Panc1 (cell line): ENCODE data around the gene PDZD2. TPM values are rescaled to one million over a fixed set of nuclear protein-coding genes. Genes with fewer than 3 reads are reported as not detected.

ENCODE experiments used
- ATAC-seq: fragments of 200-7000 bp; cut with Tn5 transposase; 2 replicates; pipeline ENCODE4 v1.9.1; 2020; ENCODE audit warnings: mild to moderate bottlenecking, moderate library complexity
- BruUV-seq: library from RNA; stranded (reverse); fragments of 400-500 nt; replicated peaks from 2 replicates; lab custom pipeline; 2021; lab: Mats Ljungman, UMichigan
- CTCF ChIA-PET: fragments of 300-600 bp; sonication (Branson Sonifier 250); formaldehyde crosslinking; loops from one replicate; lab custom pipeline; 2022; ENCODE audit warnings: antibody characterized with exemption; lab: Charles Lee
- POLR2A ChIA-PET: fragments of 300-600 bp; sonication (Branson Sonifier 250); formaldehyde crosslinking; loops from one replicate; lab custom pipeline; 2022; ENCODE audit warnings: antibody characterized with exemption; lab: Charles Lee
- DNase-seq: peaks from one replicate; pipeline ENCODE4 v3.0.0-alpha.2; 2010; ENCODE audit warnings: low read depth, low spot score
- H3K27ac ChIP-seq: 2 replicates; pipeline ENCODE4 v1.5.1; 2011; ENCODE audit warnings: mild to moderate bottlenecking, low read length, inconsistent platforms
- H3K27me3 ChIP-seq: fragments of 200-500 bp; sonication (Bioruptor generic); 2 replicates; pipeline ENCODE4 v1.6.0; 2014; ENCODE audit warnings: low read length, inconsistent platforms; ENCODE audit not compliant: control insufficient read depth, insufficient read depth
- H3K36me3 ChIP-seq: fragments of 200-500 bp; sonication (Bioruptor generic); 2 replicates; pipeline ENCODE4 v1.5.1; 2014; ENCODE audit warnings: inconsistent platforms, mild to moderate bottlenecking, low read length, moderate library complexity; ENCODE audit not compliant: control insufficient read depth, insufficient read depth
- H3K4me1 ChIP-seq: 2 replicates; pipeline ENCODE4 v1.5.1; 2011; ENCODE audit warnings: inconsistent platforms, mild to moderate bottlenecking, low read length, moderate library complexity; ENCODE audit not compliant: control insufficient read depth, insufficient read depth
- H3K4me3 ChIP-seq, 2 experiments: 2 replicates each; pipeline ENCODE4 v1.5.1; 2011 to 2012; ENCODE audit warnings: low read depth in 2 of 2, low read length in 2 of 2, mild to moderate bottlenecking in 2 of 2, inconsistent platforms in 1 of 2, moderate library complexity in 1 of 2
- H3K9me3 ChIP-seq: fragments of 200-500 bp; sonication (Bioruptor generic); 2 replicates; pipeline ENCODE4 v1.5.1; 2014; ENCODE audit warnings: low read depth, mild to moderate bottlenecking, inconsistent platforms, low read length, moderate library complexity; ENCODE audit not compliant: control insufficient read depth, insufficient read depth
- CTCF ChIP-seq: fragments of 450-650 bp; IDR thresholded peaks from 2 replicates; pipeline ENCODE4 v1.5.1; 2017; ENCODE audit warnings: mild to moderate bottlenecking
- POLR2AphosphoS5 ChIP-seq: IDR thresholded peaks from 2 replicates; pipeline ENCODE4 v1.6.1; 2012; ENCODE audit warnings: mild to moderate bottlenecking, low read depth, low read length, moderate library complexity
- REST ChIP-seq, 2 experiments: IDR thresholded peaks; 2 replicates each; pipeline ENCODE4 v1.6.1; 2011 to 2012; ENCODE audit warnings: low read depth in 2 of 2, control low read depth in 1 of 2, low read length in 1 of 2, mild to moderate bottlenecking in 1 of 2, moderate library complexity in 1 of 2; ENCODE audit not compliant: insufficient read depth in 1 of 2
- SIN3A ChIP-seq: IDR thresholded peaks from 2 replicates; pipeline ENCODE4 v1.6.1; 2012; ENCODE audit warnings: low read depth, mild to moderate bottlenecking, low read length, moderate library complexity, borderline replicate concordance; ENCODE audit not compliant: insufficient read depth
- TCF7L2 ChIP-seq: IDR thresholded peaks from 2 replicates; pipeline ENCODE4 v1.6.1; 2011; ENCODE audit warnings: mild to moderate bottlenecking, low read depth, low read length, inconsistent platforms
- in situ Hi-C: cut with HindIII; loops from 2 replicates; pipeline ENCODE4 v1.10.0; 2016; ENCODE audit warnings: low sequenced_read_pairs, low pct_unique_long_range_greater_than_20kb
- intact Hi-C: fragments of 100-400 bp; cut with micrococcal nuclease; formaldehyde crosslinking; loops from one replicate; pipeline ENCODE4 v1.10.0; 2022; ENCODE audit not compliant: unreplicated experiment
- total RNA-seq: library from RNA; stranded (reverse); gene quantifications from one replicate; pipeline ENCODE4 v1.2.1, GENCODE V29; 2021; ENCODE audit not compliant: unreplicated experiment

Gene PDZD2
- total RNA-seq, 1 experiment from 2014 or later = 0.10 TPM

GRCh38 chr5:31671339-31671741, 32.4 kb downstream of the PDZD2 start:
- ATAC-seq = no peak
- intact Hi-C loops = no loop called here

GRCh38 chr5:31674371-31674951, 35.5 kb downstream of the PDZD2 start:
- ChIA-PET POLR2A (interaction anchor here (0.6 kb wide), 1 partner anchor 586 kb away, joined by 3 read pairs; no protein-coding TSS in a partner anchor), CTCF (no interaction called here)
- DNase-seq = no peak
- no peaks in the 10 kb centered on the region for H3K9me3 ChIP-seq
- intact Hi-C loops = no loop called here
- ATAC-seq = no peak
- no peaks in the 10 kb centered on the region for H3K4me1 ChIP-seq
- no peak for TF ChIP-seq CTCF
- TF ChIP-seq TCF7L2 = no peak
- TF ChIP-seq REST (IDR thresholded peaks at IDR 0.05; ENCODE audit: insufficient read depth in 1 of 2, low read depth in 2 of 2, low read length in 1 of 2) = no peak
- no peak for TF ChIP-seq SIN3A
- TF ChIP-seq POLR2AphosphoS5 = no peak
- no peaks in the 10 kb centered on the region for H3K36me3 ChIP-seq
- H3K4me3 ChIP-seq = no peak overlapping the region
- peaks cover 4% of the 10 kb centered on the region; the same call in 1 of the 2 replicates for H3K27me3 ChIP-seq
- no peak overlapping the region for H3K27ac ChIP-seq
- in situ Hi-C loops = no loop called here
- no TSS peak for BruUV-seq

More at GRCh38 chr5:31671339-31671741, 32.4 kb downstream of the PDZD2 start:
- peaks cover 4% of the 10 kb centered on the region; the same call in 1 of the 2 replicates for H3K27me3 ChIP-seq
- no TSS peak for BruUV-seq
- no peaks in the 10 kb centered on the region for H3K36me3 ChIP-seq
- H3K27ac ChIP-seq = no peak overlapping the region
- CTCF ChIA-PET = no interaction called here
- in situ Hi-C loops = no loop called here
- no peak for DNase-seq
- POLR2A ChIA-PET = no interaction called here
- no peaks in the 10 kb centered on the region for H3K9me3 ChIP-seq
- no peaks in the 10 kb centered on the region for H3K4me1 ChIP-seq
- TF ChIP-seq SIN3A (no peak), CTCF (no peak), TCF7L2 (no peak), POLR2AphosphoS5 (no peak), REST (IDR thresholded peaks at IDR 0.05; ENCODE audit: insufficient read depth in 1 of 2, low read depth in 2 of 2, low read length in 1 of 2) (no peak)
- no peak overlapping the region for H3K4me3 ChIP-seq
